GM12872 (cell line): Measurements from ENCODE around the gene TLCD3A.

Source experiments
- CTCF ChIP-seq: IDR thresholded peaks from 3 replicates; pipeline ENCODE4 v1.5.1; 2011; ENCODE audit warnings: low read depth, mild to moderate bottlenecking, low read length, moderate library complexity; ENCODE audit not compliant: insufficient read depth

Gene TLCD3A

GRCh38 chr17:732902-733720 is 715 bp downstream of the TLCD3A start:
- no peak for TF ChIP-seq CTCF

- no peak for TF ChIP-seq CTCF
Measured at GRCh38 chr17:733743-734142, 1.3 kb downstream of the TLCD3A start.

- TF ChIP-seq CTCF: no peak
Measured at GRCh38 chr17:737561-738113, 5.2 kb downstream of the TLCD3A start.

- TF ChIP-seq CTCF: no peak
Measured at GRCh38 chr17:740240-741017, 8.0 kb downstream of the TLCD3A start.

GRCh38 chr17:742147-742793 is 9.9 kb downstream of the TLCD3A start:
- no peak for TF ChIP-seq CTCF

GRCh38 chr17:743139-743538 is 10.7 kb downstream of the TLCD3A start:
- no peak for TF ChIP-seq CTCF

GRCh38 chr17:744937-745336 is 12.5 kb downstream of the TLCD3A start:
- no peak for TF ChIP-seq CTCF
